Left renal pelvis (tissue), 4 donors: ENCODE measurements around the gene PET117. TPM values are rescaled to one million over a fixed set of nuclear protein-coding genes. Genes with fewer than 3 reads are reported as not detected.
"Not testable (repeated sequence)": the region's sequence is repeated elsewhere in the genome, so short reads cannot be mapped to it uniquely, and the experiment has no call there.

ENCODE experiments used
- DNase-seq, 4 donors: peaks; one replicate each; pipeline ENCODE4 v3.0.0-alpha.2; 2013; ENCODE audit warnings: low read depth in 4 of 4, low spot score in 3 of 4
- polyA plus RNA-seq, 4 donors: library from polyadenylated mRNA; unstranded; fragments of 120-200 nt; gene quantifications; one replicate each; pipeline ENCODE4 v1.2.1, GENCODE V29; 2013; ENCODE audit not compliant: insufficient read length in 4 of 4

Gene PET117
- polyA plus RNA-seq, 4 donors = 11.9 to 18.0 (median 17.3) TPM

- DNase-seq = no peak
Measured at GRCh38 chr20:18154342-18154741, 16.7 kb downstream of the PET117 start.

GRCh38 chr20:18156045-18156444 is 18.4 kb downstream of the PET117 start:
- no peak for DNase-seq

GRCh38 chr20:18164356-18164755 is 26.7 kb downstream of the PET117 start:
- DNase-seq = no peak

GRCh38 chr20:18165553-18165952 is 27.9 kb downstream of the PET117 start:
- no peak for DNase-seq

- no peak for DNase-seq
Measured at GRCh38 chr20:18166241-18166881, 28.7 kb downstream of the PET117 start.

- no peak for DNase-seq
Measured at GRCh38 chr20:18166950-18167349, 29.3 kb downstream of the PET117 start.

- no peak for DNase-seq
Measured at GRCh38 chr20:18172379-18172778, 34.7 kb downstream of the PET117 start.

- DNase-seq = no peak
Measured at GRCh38 chr20:18174906-18175683, 37.4 kb downstream of the PET117 start.

GRCh38 chr20:18176318-18176785 is 38.7 kb downstream of the PET117 start:
- DNase-seq = no peak

- DNase-seq = not testable (repeated sequence)
Measured at GRCh38 chr20:18180366-18180765, 42.7 kb downstream of the PET117 start.

- no peak for DNase-seq
Measured at GRCh38 chr20:18180815-18181214, 43.2 kb downstream of the PET117 start.

- DNase-seq = no peak
Measured at GRCh38 chr20:18187020-18187419, 49.4 kb downstream of the PET117 start.

- DNase-seq = no peak
Measured at GRCh38 chr20:18188434-18188833, 50.8 kb downstream of the PET117 start.

GRCh38 chr20:18190338-18191233 is 52.9 kb downstream of the PET117 start:
- DNase-seq = no peak

- DNase-seq = peak; percentile 14 to 58 (median 24)
Measured at GRCh38 chr20:18191306-18191705, 53.6 kb downstream of the PET117 start.

Other genes starting within 250 kb of the PET117 start
- gene SNX5, start 169.1 kb upstream of the PET117 start, polyA plus RNA-seq = 100 to 1,000 TPM; 150 to 235 (median 229) TPM
- 10 to 100 TPM; 25.5 to 47.5 (median 41.9) TPM for gene MGME1, start 168.8 kb upstream of the PET117 start, polyA plus RNA-seq
- gene OVOL2, start 79.9 kb upstream of the PET117 start, polyA plus RNA-seq = 1 to 10 TPM in 2 of 4 donors, under 1 TPM in 1, not detected in 1; 0.54 to 1.7 (median 1.6) TPM
- gene KAT14, start within 50 bp of the PET117 start, polyA plus RNA-seq = 10 to 100 TPM; 20.9 to 27.8 (median 27.3) TPM
- gene ZNF133, start 150.7 kb downstream of the PET117 start, polyA plus RNA-seq = 10 to 100 TPM; 24.9 to 36.3 (median 27.5) TPM